TTC549 (cell line): Measurements from ENCODE around the gene PLXNC1.

Experiments
- FAIRE-seq: peaks from 2 replicates; lab custom pipeline; 2012; peaks lifted over from hg19 to GRCh38; lab: Jason Lieb, UNC

PLXNC1 gene

DNA sequence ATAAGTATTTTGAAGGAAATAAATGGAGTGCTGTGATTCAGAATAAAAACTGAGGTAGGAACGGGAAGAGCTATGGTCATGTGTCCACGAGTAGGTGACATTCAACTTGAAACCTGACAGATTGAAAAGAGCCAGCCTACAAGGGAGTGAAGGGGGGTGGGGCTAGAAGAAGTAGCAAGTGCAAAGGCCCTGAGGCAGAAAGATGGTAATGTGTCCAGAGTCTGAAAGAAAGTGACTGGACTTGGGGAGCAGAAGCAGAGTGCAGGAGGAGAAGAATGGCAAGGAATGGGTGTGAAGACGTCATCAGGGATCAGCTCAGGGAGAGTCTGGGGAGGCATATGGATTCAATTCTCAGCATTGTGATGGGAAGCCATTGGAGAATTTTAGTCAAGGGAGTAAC, 13.7 kb downstream of the PLXNC1 start:
- no peak for FAIRE-seq

GRCh38 chr12:94163850-94164249, 15.5 kb downstream of the PLXNC1 start:
- FAIRE-seq, result no peak

- FAIRE-seq, result no peak
Observed at GRCh38 chr12:94165138-94165537, 16.8 kb downstream of the PLXNC1 start.

GRCh38 chr12:94165670-94166364, 17.4 kb downstream of the PLXNC1 start:
- FAIRE-seq, result no peak

DNA sequence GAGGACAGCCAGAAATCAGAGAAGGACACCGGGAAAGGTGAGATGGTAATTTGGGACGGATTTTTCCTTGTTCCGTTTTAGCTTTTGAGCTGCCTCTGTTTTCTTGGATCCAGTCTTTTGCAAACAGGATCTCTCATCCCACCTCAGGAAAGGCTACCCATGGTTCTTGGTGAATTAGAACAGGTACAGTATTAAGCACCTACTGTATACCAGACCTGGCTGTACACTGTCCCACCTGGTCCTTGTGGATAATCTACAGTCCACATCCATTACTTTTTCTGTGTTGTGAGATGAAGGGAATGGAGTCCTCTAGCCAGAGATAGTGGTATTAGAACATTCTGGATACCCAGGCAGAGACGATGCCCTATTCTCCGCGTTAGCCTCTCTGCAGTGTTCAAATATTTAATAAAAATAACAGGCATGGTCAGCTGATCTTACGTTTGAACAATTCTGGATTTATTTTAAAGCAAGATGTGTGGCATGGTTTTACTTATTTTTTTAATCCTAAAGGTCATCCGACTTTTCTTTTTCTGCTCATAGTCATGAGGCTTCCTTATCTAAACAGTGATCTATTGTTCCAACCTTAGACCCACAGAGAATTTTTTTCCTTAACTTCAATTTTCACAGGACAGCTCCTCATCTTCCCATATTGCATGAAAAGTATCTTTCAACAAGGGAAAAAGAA, 18.8 kb downstream of the PLXNC1 start:
- FAIRE-seq, result no peak

GRCh38 chr12:94167756-94168416, 19.5 kb downstream of the PLXNC1 start:
- FAIRE-seq, result no peak

GRCh38 chr12:94169495-94169894, 21.1 kb downstream of the PLXNC1 start:
- FAIRE-seq, result no peak

DNA sequence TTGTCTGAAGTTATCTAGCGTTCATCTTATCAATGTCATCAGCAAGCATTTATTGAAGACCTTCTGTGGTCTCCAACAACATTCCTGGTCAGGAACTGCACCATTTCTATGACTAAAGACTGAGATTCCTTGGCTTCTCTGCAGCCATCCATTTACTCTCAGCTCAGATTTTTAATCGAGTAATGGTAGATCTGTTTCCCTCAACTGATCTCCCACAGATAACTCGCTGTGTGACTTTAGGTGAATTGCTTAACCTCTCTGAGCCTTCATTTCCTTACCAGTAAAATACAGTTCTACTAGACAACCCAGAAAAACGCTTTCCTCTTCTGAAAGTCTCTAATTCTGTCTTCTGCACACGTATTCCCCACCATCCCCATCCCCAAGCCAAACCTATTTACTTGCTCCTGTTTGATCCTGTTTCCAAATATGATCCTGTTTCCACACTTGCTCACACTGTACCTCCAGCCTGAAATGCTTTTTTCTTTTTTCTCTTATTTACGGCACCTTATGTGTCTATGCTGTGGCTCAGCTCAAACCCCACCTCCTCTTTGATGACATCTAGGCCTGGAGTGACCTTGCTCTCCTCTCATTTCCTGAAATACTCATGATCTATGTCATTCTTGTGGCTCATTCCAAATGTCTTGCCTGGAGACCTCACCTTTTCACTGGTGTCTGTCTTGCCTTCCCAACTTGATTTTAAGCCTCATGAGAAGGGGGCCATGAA, 21.8 kb downstream of the PLXNC1 start:
- FAIRE-seq, result no peak

- no peak for FAIRE-seq
Observed at GRCh38 chr12:94170690-94171594, 22.6 kb downstream of the PLXNC1 start.

- no peak for FAIRE-seq
Observed at GRCh38 chr12:94171595-94171930, 23.2 kb downstream of the PLXNC1 start.

DNA sequence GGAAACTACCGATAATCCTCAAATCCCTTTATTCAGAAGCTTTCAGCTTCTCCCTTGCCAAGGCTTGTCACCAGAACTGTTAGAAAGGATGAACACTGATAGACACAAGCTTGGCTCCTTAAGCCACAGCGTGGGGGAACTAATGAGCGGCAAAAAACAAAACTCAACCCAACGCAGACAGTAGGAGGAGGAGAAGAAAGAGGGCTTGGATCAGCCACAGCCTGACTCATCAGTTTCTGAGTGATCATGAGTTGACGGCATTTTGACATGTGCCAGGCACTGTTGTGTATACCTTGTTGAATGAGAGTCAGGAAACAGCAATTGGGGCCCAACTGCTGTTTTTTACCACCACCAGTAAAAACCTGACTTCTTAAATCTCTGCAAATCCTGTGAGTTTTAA, 23.7 kb downstream of the PLXNC1 start:
- no peak for FAIRE-seq

DNA sequence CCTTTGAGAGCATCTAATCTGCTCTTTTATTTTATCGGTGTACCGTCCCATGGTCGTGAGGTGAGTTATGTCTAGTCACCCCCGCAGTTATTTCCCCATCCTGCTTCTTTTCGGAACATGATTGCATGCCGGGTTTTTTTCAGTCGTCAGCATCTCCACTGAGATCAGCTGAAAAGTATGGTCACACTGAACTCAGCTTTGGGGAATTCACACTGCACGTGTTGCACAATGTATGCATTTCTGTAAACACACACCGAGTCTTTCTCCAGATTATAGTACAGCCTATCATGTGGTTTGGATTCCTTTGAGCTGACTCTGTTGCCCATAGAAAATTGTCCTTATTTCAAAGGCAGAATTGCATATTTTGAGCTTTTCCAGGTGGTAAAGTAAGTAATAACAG, 24.6 kb downstream of the PLXNC1 start:
- no peak for FAIRE-seq

DNA sequence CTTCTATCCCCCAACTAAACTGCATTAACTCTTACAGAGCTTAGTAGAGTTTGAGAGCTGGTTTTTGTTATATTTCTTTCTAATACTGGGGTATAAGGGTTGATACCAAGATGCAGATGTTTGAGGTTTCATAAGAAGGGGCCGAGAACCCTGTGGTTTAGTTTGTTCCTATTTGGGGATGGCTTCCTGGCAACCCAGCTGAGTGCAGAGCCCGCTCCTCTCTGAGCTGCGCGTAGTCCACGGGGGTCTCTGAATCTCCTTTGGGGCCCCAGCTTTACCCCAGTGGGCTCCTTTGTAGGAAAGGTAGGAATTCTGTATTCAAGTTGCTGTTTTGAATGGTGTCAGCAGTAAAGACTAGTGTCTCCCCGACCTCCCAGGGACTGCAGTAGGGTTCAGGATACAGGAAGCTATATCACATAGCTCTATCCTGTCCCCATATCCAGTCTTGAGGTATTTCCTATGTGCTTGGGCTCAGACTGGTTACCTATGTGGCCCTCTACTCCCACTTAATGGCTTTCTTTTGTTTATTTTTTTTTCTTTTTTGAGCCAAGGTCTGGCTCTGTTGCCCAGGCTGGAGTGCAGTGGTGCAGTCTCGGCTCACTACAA, 25.4 kb downstream of the PLXNC1 start:
- no peak for FAIRE-seq

DNA sequence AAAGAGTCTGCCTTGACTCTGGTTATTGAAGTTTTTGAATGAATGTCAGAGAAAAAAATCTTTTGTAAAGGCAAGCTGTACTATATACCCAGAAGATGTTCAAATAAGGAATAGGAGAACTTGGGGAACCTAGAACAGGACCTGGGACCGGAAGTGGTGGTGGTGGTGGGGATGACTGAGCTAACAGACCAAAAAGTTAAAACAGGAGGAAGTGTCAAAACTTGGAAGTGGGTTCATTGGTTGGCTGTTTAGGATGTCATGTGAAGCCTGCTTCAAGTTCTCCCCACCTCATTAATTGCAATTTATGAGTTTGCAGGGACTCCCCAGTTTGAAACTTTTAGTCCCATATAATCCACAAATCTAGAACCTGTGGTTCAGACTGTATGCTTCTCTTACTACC, 26.2 kb downstream of the PLXNC1 start:
- FAIRE-seq, result no peak

- no peak for FAIRE-seq
Observed at GRCh38 chr12:94175763-94176668, 27.6 kb downstream of the PLXNC1 start.

GRCh38 chr12:94178054-94178453, 29.7 kb downstream of the PLXNC1 start:
- FAIRE-seq, result no peak

- no peak for FAIRE-seq
Observed at GRCh38 chr12:94178882-94179281, 30.5 kb downstream of the PLXNC1 start.

- no peak for FAIRE-seq
Observed at GRCh38 chr12:94179723-94180122, 31.3 kb downstream of the PLXNC1 start.

- no peak for FAIRE-seq
Observed at GRCh38 chr12:94180558-94181296, 32.4 kb downstream of the PLXNC1 start.
